Measurements from ENCODE around the gene USP8. TPM values are rescaled to one million over a fixed set of nuclear protein-coding genes. Genes with fewer than 3 reads are reported as not detected.
"Not testable (repeated sequence)": the region's sequence is repeated elsewhere in the genome, so short reads cannot be mapped to it uniquely, and the experiment has no call there.

The USP8 gene
- 27.7 and 37.1 TPM in 2 replicates for total RNA-seq

DNA sequence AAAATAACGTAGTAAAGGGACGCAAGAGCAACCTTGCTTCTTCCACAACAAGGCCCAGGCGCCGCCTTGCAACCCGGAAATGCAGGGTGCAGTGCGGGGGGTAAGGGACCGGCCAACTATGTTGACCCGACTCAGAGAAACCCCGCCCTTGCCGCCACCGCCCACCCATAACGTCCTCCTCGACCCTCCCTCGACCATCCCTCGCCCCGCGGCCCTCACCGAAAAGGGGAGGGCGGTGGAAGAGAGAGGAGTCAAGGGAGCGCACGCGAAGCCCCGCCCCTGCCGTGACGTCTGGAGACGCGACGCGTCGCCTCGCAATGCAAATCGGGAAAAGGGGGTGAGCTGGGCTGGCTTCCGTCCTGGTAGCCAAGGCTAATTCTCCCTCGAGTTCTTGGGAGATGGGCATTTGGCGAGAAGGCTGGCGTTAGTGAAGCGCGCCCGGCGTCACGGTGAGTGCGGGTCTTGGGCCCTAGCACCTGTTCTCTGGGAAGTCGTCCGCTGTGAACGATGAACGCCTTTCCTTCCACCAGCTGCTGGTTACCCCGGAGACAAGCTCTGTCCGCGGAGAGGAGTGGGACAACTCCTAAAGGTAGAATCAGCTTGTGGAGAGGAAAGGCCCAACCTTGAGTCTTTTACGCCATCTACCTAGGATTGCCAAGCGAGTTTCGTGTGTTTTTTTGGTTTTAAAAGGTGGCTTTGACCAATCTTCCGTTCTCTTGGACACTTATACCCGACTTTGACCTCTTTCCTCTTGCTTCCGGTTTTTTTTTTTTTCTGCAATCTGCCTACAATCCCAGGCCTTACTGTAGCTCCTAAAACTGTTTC, at the start of gene USP8:
USP8 (plus strand) TSS at position 340 of the 825 bp plus-strand sequence. CDS start 14,669 bp downstream, outside the sequence.
- peak; percentile 95 for DNase-seq (ENCODE audit: low read depth in 2 of 2)

DNA sequence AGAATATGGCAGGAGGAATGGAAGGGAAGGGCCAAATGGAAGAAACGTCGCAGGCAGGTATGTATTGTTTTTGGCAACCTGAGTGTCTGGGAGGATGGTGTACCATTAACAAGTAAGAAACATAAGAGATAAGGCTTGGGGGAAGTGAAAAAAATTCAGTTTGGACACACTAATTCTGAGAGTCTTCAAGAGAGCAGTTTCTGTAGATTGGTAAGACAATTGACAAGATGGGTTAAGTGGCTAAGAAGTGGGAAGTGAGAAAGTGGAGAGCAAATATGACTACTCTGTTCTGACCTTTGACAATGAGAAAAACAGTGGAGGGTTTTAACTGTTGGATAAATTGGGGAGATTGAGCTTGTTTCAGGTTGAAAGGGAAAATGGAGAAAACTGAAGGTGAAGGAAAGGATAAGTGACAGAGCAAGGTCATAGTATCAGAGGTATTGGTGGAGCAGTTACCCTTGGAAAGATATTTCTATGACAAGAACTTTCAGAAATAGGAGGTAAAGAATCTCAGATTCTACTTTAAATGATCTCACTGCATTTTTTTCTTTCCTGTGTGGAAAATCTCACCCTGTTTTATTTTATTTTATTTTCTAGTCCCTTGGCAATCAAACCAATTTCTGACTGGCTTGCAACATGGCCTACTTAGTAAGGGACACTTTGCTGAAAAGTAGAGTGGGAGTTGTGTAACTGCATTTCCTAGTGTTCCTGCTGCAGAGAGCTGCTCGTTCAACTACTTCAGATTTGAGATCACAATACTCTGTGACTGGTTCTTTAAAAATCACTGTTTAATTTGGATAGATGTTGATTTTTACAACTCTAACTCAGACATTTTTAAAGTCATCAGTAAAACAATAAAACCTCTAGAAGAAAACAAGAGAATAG, 46.1 kb upstream of the USP8 start:
- DNase-seq (ENCODE audit: low read depth in 2 of 2): no peak

DNA sequence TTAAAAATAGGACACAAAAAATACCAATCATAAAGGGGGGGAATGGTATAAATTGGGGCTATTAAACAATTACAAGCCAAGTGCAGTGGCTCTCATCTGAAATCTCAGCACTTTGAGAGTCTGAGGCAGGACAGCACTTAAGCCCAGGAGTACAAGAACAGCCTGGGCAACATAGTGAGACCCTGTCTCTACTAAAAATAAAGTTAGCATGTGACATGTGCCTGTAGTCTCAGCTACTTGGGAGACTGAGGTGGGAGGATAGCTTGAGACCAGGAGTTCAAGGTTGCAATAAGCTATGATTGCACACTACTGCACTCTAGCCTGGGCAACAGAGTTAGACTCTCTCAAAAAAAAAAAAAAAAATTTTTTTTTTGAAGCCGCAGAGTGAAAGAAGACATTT, 45.4 kb upstream of the USP8 start:
- no peak for DNase-seq (ENCODE audit: low read depth in 2 of 2)

DNA sequence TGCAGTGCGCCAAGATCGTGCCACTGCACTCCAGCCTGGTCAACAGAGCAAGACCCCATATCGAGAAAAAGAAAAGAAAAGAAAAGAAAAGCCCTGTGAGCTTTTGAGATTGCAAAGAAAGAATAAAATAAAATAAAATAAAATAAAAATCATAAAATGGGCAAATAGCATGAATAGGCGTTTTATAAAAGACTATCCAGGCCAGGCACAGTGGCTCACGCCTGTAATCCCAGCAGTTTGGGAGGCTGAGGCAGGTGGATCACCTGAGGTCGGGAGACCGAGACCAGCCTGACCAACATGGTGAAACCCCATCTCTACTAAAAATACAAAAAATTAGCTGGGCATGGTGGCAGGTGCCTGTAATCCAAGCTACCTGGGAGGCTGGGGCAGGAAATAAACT, 44.8 kb upstream of the USP8 start:
- not testable (repeated sequence) for DNase-seq (ENCODE audit: low read depth in 2 of 2)

DNA sequence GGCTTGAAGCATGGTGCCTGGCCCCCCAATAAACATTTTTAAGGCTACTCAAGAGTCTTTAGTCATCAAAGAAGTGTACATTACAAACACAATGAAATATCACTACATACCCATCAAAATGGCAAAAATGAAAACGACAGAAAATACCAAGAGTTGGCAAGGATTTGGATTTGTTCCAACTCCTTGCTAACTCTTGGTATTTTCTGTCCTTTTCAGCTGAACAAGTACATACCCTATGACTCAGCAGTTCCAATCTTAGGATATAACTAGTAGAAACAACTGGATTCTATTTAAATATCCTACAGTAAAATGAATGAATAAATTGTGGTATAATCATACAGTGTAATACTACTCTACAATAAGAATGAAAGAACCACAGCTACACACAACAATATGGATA, 44.1 kb upstream of the USP8 start:
- peak in 1 of 2 donors; percentile 4 for DNase-seq (ENCODE audit: low read depth in 2 of 2)

DNA sequence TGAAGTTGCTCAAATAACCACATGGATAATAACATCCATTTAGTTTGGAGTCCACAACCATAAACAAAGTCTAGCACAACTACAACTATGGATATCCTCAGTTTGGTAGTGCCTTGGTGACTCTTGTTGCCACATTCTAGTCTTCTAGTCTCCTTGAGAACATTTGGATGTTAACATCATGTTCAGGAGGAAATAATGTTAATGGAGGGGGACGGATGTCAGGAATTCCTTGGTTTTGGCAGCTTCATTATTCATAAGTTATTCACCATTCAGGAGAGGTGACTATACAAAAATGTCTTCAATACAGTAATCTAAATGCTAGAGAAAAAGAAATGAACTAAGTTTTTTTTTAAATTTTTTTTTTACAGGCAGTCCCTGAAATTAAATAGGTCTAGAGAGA, 42.8 kb upstream of the USP8 start:
- no peak for DNase-seq (ENCODE audit: low read depth in 2 of 2)

DNA sequence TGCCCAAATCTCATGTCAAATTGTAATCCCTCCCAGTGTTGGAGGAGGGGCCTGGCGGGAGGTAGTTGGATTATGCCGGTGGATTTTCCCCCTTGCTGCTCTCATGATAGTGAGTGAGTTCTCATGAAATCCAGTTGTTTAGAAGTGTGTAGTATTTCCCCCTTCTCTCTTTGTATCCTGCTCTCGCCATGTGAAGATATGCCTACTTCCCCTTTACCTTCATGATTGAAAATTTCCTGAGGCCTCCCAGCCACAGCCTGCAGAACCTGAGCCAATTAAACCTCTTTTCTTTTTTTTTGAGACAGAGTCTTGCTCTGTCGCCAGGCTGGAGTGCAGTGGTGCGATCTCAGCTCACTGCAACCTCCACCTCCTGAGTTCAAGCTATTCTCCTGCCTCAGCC, 41.8 kb upstream of the USP8 start:
- DNase-seq (ENCODE audit: low read depth in 2 of 2): not testable (repeated sequence)

DNA sequence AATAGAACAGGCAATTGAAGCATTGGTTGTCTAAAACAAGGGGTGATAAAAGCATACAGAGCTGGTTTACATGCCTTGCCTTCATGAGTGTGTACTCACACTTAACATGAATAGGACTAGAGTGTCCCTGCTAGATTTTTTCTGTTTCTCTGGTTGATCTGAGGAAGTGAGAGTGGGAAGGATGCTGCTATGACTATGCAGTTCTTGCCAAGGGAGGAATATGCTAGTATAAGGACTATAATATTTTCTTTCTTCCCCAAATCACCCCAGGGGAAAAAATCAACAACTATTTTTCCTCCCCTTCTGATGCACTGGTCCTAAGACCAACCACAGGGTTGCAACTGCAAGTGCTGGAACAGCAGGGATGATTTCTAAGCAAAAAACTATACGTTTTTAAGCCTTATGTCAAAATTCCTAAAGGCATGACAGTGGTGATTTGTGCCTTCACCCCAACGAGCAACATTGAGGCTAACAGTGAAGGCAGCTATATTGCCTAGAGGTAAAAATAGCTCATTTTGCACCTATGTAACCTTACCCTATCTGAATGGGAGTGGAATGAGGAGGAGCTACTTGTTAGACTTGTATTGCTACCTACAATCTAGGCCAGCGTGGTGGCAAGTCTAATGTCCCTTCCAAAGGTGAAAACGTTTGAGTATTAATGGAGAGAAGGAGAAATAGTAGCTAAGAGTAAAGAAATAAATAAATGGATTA, 33.5 kb upstream of the USP8 start:
- DNase-seq (ENCODE audit: low read depth in 2 of 2): no peak

DNA sequence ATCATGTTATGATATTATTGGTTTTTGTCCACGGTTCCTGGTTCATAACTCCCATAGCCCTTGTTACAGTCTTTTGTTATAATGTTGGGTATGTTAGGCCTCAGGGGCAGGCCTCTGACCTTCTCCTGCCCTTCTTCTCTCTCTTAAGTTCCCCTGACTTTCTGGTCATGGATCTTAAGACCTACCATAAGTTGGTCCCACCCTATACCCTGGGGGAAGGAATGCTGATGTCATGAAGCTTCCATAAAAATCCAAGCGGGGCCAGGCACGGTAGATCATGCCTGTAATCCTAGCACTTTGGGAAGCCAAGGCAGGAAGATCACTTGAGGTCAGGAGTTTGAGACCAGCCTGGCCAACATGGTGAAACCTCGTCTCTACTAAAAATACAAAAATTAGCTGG, 32.6 kb upstream of the USP8 start:
- not testable (repeated sequence) for DNase-seq (ENCODE audit: low read depth in 2 of 2)

DNA sequence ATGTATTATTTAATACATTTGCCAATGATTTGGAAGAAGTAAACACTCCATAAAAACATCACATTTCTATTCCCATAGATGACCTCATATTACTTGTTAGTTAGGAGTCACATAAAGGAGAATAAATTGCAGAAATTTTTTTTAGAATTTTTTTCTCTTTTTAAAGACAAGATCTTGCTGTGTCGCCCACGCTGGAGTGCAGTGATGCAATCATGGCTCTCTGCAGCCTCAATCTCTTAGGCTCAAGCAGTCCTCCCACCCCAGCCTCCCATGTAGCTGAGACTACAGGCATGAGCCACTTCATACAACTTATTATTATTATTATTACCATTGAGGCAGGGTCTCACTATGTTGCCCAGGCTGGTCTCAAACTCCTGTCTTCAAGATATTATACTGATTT, 12.3 kb upstream of the USP8 start:
- no peak for DNase-seq (ENCODE audit: low read depth in 2 of 2)

DNA sequence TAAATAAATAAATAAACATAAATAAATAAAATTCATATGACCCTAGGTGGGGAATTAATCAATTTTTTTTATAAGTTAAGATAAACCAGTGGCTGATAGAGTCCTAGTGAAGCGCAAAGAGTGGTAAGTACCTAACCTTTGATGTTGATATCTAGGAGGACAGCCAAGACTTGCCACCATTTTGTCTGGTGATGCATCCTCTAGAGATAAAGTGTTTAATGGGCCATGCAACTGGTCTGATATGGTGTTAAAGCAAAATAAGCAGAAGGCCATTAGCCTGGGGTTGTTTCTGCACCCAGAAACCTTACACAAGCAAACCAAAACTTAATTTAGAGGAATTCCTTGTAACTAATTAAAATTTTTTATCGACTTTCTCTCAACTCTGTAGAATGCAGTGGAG, 9.6 kb upstream of the USP8 start:
- no peak for DNase-seq (ENCODE audit: low read depth in 2 of 2)

DNA sequence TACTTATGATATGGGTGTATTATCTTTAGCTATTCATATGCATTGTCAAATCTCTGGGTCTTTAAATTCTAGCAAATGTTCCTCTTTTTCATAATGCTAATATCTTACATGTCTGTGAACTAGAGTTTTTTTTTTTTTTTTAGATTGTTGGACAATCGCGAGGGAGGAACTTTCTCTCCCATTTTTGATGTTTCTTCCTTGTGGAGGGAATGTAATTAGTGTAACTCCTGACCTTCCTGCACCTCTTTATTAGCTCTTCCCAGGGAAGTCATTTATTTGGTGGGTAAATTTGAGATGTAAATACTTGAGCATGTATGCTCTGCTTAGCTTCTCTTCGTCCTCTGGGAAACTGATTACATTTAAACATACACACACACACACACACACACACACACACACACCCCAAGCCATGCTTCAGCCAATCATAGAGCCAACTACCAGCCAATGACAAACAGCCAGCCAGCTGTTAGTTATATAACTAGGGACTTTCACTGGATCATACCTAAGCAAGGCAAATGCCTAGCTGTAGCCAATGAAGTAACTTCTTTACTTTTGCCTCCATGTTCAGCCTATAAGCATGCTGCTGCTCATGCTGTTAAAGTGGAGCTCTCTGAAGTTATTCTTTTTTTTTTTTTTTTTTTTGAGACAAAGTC, 8.3 kb upstream of the USP8 start:
- DNase-seq (ENCODE audit: low read depth in 2 of 2): peak in 1 of 2 donors; percentile 5

DNA sequence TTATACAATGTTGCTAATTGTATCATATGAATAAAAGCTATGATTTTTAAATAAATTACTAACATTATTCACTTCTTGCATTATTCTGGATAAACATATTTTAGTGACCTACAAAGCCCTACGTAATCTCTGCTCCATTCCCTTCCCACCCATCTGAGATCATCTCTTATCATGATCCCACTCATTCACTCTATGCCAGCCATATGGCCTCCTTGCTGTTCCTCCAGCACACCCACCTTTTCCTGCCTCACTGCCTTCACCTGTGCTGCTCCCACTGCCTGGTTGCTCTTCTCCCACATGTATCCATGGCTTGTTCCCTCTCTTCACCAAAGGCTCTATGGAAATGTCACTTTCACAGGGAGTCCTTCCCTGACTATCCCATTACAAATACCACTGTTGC, 7.3 kb upstream of the USP8 start:
- DNase-seq (ENCODE audit: low read depth in 2 of 2): no peak

DNA sequence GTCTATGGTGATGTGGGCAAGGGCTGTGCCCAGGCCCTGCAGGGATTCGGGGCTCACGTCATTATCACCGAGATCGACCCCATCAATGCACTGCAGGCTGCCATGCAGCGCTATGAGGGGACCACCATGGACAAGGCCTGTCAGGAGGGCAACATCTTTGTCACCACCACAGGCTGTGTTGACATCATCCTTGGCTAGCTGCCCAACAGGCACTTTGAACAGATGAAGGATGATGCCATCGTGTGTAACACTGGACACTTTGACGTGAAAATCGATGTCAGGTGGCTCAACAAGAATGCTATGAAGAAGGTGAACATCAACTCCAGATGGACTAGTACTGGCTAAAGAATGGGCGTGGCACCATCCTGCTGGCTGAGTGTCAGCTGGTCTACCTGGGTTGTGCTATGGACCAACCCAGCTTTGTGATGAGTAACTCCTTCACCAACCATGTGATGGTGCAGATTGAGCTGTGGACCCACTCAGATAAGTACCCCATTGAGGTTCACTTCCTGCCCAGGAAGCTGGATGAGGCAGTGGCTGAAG, 6.1 kb upstream of the USP8 start:
- DNase-seq (ENCODE audit: low read depth in 2 of 2): peak in 1 of 2 donors; percentile 10

DNA sequence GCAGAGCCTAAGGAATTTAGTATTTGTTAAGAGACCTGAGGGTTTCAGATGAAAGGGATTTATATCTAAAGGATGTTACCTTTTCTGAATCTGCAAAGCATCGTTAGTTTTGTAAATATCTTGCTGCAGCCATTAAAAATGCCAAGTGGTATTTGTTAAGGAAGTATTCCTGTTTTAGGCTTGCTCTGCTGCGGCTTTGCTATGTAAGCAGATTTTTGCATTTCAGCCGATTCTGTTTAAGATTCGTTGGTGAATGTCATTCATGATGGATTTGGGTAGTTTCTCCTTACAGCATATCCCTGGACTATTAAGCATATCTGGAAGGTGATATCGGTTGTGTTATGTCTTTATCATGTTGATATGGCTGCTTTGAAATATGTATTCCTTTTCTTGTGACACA, 1.0 kb downstream of the USP8 start:
- peak in 1 of 2 donors; percentile 3 for DNase-seq (ENCODE audit: low read depth in 2 of 2)

DNA sequence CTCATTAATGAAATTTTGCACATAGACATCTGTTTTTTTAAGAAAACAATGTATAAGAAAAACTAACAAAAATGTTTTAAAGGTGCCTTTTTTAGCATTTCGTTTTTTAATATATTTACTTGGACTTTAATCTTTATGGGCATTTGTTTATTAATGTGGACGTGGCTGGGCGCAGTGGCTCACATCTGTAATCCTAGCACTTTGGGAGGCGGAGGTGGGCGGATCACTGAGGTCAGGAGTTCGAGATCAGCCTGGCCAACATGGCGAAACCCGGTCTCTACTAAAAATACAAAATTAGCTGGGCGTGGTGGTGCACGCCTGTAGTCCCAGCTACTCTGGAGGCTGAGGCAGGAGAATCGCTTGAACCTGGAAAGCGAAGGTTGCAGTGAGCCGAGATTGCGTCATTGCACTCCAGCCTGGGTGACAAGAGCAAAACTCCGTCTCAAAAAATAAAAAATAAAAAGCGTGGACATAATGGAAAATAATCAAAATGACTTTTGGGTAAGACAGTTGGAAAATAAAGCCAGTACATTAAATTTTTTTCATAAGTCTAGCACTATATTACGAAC, 1.6 kb downstream of the USP8 start:
- DNase-seq (ENCODE audit: low read depth in 2 of 2): not testable (repeated sequence)

DNA sequence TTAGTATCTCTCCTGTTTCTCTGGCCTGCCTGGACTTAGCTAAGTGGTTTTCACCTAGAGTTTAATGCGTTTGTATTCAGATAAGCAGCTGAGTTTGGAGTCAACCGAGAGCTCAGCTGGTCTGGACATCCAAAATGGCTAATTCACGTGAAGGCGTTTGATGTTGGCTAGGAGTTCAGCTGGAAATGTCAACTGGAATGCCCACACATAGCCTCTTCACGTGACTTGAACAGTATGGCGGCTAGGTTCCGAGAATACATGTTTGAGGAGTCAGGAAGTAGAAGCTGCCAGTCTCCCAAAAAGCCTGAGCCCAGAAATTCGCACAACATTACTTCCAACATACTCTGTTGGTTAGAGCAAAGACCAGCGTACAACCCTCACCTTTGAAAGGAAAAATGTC, 2.2 kb downstream of the USP8 start:
- DNase-seq (ENCODE audit: low read depth in 2 of 2): no peak

DNA sequence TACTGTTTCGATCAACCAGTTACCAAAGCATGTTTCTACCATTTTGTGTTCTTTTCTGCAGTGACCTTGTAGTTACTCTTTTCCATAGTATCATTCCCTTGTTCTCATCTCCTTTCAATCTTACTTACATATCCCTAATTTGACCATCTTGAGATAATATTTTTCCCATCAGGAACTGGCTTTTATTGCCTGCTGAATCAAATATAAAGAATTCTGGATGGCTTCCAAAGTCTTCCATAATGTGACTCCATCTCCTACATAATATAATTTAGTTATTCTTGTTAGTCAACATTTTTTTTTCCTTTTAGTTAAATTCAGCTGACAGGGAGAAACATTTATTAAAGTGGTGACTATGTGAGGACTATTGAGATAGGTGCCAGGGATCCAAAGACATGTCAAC, 7.0 kb downstream of the USP8 start:
- no peak for DNase-seq (ENCODE audit: low read depth in 2 of 2)

DNA sequence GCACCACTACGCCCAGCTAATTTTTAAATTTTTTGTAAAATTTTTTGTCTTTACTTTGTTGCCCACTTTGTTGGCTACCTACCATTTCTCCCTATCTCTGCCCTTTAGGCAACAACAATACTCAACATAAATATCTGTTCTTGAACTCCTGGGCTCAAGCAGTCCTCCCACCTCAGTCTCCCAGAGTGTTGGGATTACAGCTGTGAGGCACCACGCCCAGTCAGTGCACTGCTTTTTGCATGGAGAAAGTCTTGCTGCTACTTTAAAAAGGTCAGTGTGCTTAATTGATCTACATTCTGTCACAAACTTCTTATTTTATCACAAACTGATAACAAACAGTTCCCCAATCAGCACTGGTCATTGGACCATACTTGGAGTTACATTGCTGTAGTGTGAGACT, 8.0 kb downstream of the USP8 start:
- DNase-seq (ENCODE audit: low read depth in 2 of 2): no peak

DNA sequence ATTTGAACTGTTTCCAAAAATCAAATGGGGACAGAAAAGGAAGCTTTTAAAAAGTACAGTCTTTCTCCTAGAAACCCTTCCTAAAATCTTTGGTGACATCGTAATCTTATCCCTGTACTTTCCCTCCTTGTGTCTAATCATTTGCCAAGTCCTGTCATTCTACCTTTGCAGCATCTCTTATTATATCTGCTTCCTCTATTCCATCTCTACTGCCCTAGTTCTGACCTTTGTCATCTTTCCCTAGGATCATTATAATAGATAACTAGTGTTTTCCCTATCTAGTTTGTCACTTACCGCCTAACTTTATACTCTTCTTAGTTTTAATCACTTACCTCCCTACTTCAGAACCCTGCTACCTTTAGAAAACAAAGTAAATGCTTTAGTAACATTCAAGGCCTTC, 11.6 kb downstream of the USP8 start:
- DNase-seq (ENCODE audit: low read depth in 2 of 2): no peak

DNA sequence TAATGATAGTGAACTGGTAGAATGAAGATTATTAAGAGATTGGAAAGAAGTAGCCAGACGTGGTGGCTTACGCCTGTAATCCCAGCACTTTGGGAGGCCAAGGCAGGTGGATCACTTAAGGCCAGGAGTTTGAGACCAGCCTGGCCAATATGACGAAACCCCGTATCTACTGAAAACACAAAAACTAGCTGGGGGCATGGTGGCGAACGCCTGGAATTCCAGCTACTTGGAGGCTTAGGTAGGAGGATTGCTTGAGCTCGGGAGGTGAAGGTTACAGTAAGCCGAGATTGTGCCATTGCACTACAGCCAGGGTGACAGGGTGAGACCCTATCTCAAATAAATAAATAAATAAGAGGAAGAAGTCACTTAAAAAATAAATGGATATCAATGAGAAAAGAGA, 14.0 kb downstream of the USP8 start:
- no peak for DNase-seq (ENCODE audit: low read depth in 2 of 2)
